SH-SY5Y (cell line): ENCODE measurements around the gene WBP2.

Experiments used
- GATA2 ChIP-seq: IDR thresholded peaks from 2 replicates; pipeline ENCODE4 v1.6.1; 2011; ENCODE audit warnings: mild to moderate bottlenecking, low read depth, low read length
- GATA3 ChIP-seq: IDR thresholded peaks from 2 replicates; pipeline ENCODE4 v1.6.1; 2011; ENCODE audit warnings: low read depth, mild to moderate bottlenecking, low read length, moderate library complexity

DNA sequence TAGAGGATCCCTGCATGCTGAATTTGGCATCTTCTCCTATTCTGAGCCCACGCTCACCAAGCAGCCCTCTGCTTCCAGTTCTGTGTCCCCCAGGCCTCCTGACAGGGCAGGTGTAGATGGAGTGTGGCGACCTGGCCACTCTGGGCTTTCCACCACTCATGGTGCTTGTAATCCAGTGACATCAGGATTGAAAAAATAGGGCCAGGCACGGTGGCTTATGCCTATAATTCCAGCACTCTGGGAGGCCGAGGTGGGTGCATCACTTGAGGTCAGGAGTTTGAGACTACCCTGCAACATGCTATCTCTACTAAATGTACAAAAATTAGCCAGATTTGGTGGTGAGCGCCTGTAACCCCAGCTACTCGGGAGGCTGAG, 41.1 kb downstream of the WBP2 start:
- TF ChIP-seq GATA2: no peak
- no peak for TF ChIP-seq GATA3
